GM12892 (cell line): Measurements from ENCODE around the gene PAMR1.

Experiments
- POLR2A ChIP-seq: IDR thresholded peaks from 2 replicates; pipeline ENCODE4 v1.6.1; 2011; ENCODE audit warnings: low read depth, low read length, control low read depth
- POLR2AphosphoS5 ChIP-seq: IDR thresholded peaks from 2 replicates; pipeline ENCODE4 v1.6.1; 2011; ENCODE audit warnings: low read depth, low read length, control low read depth
- TAF1 ChIP-seq: IDR thresholded peaks from 2 replicates; pipeline ENCODE4 v1.6.1; 2011; ENCODE audit warnings: low read depth, mild to moderate bottlenecking, control low read depth, low read length, borderline replicate concordance

DNA sequence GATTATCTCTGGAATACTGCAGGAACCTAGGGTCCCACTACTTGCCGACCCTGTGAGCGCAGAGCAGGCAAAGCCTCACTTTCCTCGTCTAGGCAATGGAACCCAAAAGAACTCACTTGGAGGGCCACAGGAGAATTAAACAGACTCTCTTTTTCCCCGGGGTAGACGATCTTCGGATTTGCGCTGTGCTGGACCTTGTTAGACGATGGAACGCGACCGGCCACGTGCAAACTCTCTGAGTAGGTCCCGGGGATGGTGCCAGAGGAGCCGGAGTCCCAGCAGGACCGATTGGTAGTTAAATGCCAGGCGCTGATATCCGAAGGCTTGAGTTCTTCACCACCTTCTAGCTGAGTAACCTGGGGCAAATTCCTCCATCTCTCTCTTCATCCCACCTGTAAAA, 105.0 kb downstream of the PAMR1 start:
- TF ChIP-seq POLR2A (no peak), POLR2AphosphoS5 (no peak), TAF1 (no peak)
